GM23248 (cell line): ENCODE data around the gene PHC1.

Experiments
- EZH2 ChIP-seq: fragments of 200-600 bp; sonication (generic); IDR thresholded peaks from 2 replicates; pipeline ENCODE4 v1.6.1; 2018; ENCODE audit warnings: antibody characterized with exemption, mild to moderate bottlenecking; ENCODE audit not compliant: insufficient read depth, poor library complexity, severe bottlenecking
- EZH2phosphoT487 ChIP-seq: fragments of 200-600 bp; sonication (generic); IDR thresholded peaks from 2 replicates; pipeline ENCODE4 v1.6.1; 2018; ENCODE audit warnings: antibody characterized with exemption, moderate library complexity, mild to moderate bottlenecking, low read depth; ENCODE audit not compliant: insufficient read depth

- no peak for TF ChIP-seq EZH2
- no peak for TF ChIP-seq EZH2phosphoT487
These were observed 72.9 kb downstream of the PHC1 start for GRCh38 chr12:8987163-8987562.
